Stimulated activated CD8-positive, alpha-beta memory T cell treated with anti-CD3 and anti-CD28 coated beads, Interleukin-15, amount 100 ng/mL, for 4 hours (primary cell): ENCODE measurements around the gene THAP10.
"Not testable (repeated sequence)": the region's sequence is repeated elsewhere in the genome, so short reads cannot be mapped to it uniquely, and the experiment has no call there.

Experiments
- DNase-seq, 2 donors: peaks; one replicate each; pipeline ENCODE4 v3.0.0-alpha.2; 2020; ENCODE audit warnings: low read depth in 2 of 2

THAP10 gene

GRCh38 chr15:70876683-70877082, 15.6 kb downstream of the THAP10 start:
- no peak for DNase-seq

GRCh38 chr15:70876011-70876410, 16.2 kb downstream of the THAP10 start:
- no peak for DNase-seq

GRCh38 chr15:70875001-70875782, 17.0 kb downstream of the THAP10 start:
- no peak for DNase-seq

- DNase-seq = no peak
Measured at GRCh38 chr15:70873232-70874054, 18.8 kb downstream of the THAP10 start.

- not testable (repeated sequence) for DNase-seq
Measured at GRCh38 chr15:70871490-70871889, 20.7 kb downstream of the THAP10 start.

GRCh38 chr15:70870051-70870450, 22.2 kb downstream of the THAP10 start:
- DNase-seq = no peak

- no peak for DNase-seq
Measured at GRCh38 chr15:70869346-70869745, 22.9 kb downstream of the THAP10 start.

- DNase-seq = no peak
Measured at GRCh38 chr15:70867911-70868467, 24.2 kb downstream of the THAP10 start.

GRCh38 chr15:70866982-70867641, 25.1 kb downstream of the THAP10 start:
- DNase-seq = no peak

- no peak for DNase-seq
Measured at GRCh38 chr15:70863450-70864218, 28.6 kb downstream of the THAP10 start.

- no peak for DNase-seq
Measured at GRCh38 chr15:70859998-70860397, 32.2 kb downstream of the THAP10 start.

GRCh38 chr15:70859322-70859908, 32.8 kb downstream of the THAP10 start:
- no peak for DNase-seq

GRCh38 chr15:70858614-70859321, 33.5 kb downstream of the THAP10 start:
- DNase-seq = not testable (repeated sequence)

- DNase-seq = no peak
Measured at GRCh38 chr15:70857562-70858285, 34.5 kb downstream of the THAP10 start.

- no peak for DNase-seq
Measured at GRCh38 chr15:70856884-70857561, 35.2 kb downstream of the THAP10 start.

GRCh38 chr15:70856177-70856883, 35.9 kb downstream of the THAP10 start:
- DNase-seq = no peak

- no peak for DNase-seq
Measured at GRCh38 chr15:70855764-70856163, 36.5 kb downstream of the THAP10 start.

GRCh38 chr15:70854666-70854976, 37.6 kb downstream of the THAP10 start:
- DNase-seq = no peak
